Effector memory CD8-positive, alpha-beta T cell (primary cell): ENCODE measurements around the gene HOXC9.

Experiments used
- ATAC-seq: fragments of 150-1000 bp; cut with Tn5 transposase; replicated peaks from 2 replicates; pipeline ENCODE4 v1.10.0; 2021; ENCODE audit warnings: mild to moderate bottlenecking, moderate library complexity
- DNase-seq, 3 experiments: peaks; one replicate each; pipeline ENCODE4 v3.0.0; 2021
- H3K27ac Mint-ChIP-seq, 2 donors: one replicate each; pipeline ENCODE4 v1.8.0; 2022; ENCODE audit warnings: mild to moderate bottlenecking in 2 of 2, mixed read lengths in 2 of 2, moderate library complexity in 2 of 2
- H3K27me3 Mint-ChIP-seq, 2 donors: one replicate each; pipeline ENCODE4 v1.8.0; 2022; ENCODE audit warnings: mixed read lengths in 2 of 2
- H3K36me3 Mint-ChIP-seq: one replicate; pipeline ENCODE4 v1.8.0; 2022; ENCODE audit warnings: mild to moderate bottlenecking, moderate library complexity, mixed read lengths; ENCODE audit not compliant: insufficient read depth
- H3K4me1 Mint-ChIP-seq, 2 donors: one replicate each; pipeline ENCODE4 v1.8.0; 2022; ENCODE audit warnings: low read depth in 2 of 2, mixed read lengths in 2 of 2
- H3K4me3 Mint-ChIP-seq, 2 donors: one replicate each; pipeline ENCODE4 v1.8.0; 2022; ENCODE audit warnings: mild to moderate bottlenecking in 2 of 2, mixed read lengths in 2 of 2, moderate library complexity in 2 of 2
- H3K9me3 Mint-ChIP-seq, 2 donors: one replicate each; pipeline ENCODE4 v1.8.0; 2022; ENCODE audit warnings: mixed read lengths in 2 of 2

Gene HOXC9

DNA sequence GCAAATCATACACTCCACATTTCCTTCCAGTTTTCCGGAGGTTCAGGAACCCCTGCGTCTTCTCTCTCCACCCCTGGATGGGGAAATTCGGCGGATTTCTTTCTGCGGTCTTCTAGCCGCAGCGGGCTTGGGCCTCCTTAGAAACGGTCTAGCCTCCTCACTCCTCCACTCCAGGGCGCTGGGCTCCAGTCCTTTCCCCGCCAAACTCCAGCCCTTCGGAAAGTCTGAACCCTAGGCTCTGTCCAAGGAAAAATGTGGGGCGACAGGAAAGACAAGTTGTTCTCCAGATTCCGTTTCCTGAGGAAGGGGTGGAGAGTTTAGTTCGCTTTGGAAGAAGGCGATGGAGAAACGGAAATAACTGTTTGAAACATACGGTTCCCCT, 16.4 kb upstream of the HOXC9 start:
- no peak for DNase-seq
- peaks cover 93 to 100% of the 10 kb centered on the region in 2 donors for H3K27me3 Mint-ChIP-seq
- peaks cover 45% of the 10 kb centered on the region for H3K36me3 Mint-ChIP-seq
- no peak for ATAC-seq
- peak overlapping the region in 1 of 2 donors; percentile 62 for H3K27ac Mint-ChIP-seq
- peaks cover 19 to 25% of the 10 kb centered on the region in 2 donors for H3K4me1 Mint-ChIP-seq
- no peak overlapping the region for H3K4me3 Mint-ChIP-seq
- H3K9me3 Mint-ChIP-seq, result no peaks in the 10 kb centered on the region

DNA sequence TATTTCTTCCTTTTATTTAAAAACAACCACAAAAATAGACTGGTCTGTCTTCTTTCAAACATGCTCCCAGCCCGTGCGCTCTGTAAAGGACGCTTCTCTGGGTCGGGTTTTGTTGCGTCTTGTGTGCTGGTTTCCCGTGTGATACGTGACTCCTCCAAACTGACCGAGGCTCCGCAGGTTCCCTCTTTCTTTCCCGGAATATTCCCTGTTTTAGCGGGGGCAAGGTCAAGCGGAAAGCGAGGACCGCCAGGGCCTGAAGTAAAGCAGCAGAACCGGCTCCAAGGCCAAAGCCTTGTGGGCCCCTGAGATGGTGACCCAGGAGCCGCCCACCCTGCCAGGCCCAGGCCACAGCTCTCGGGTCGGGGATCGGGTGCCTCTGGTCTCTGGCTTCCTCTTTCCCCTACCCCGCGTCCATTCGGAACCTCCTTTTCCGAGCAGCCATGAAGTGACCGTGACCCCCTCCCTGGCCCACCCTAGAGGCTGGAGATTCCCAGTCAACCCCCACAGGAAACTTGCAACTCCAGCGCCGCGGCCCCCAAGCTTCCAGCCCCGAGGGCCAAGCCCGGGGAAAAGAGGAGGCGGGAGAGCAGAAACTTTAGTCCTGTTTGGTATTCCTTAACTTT, 15.9 kb upstream of the HOXC9 start:
- DNase-seq (no peak), ATAC-seq (no peak)
- Mint-ChIP-seq H3K36me3 (peaks cover 45% of the 10 kb centered on the region), H3K4me1 (peaks cover 21 to 29% of the 10 kb centered on the region in 2 donors), H3K4me3 (peak overlapping the region in 1 of 2 donors; percentile 15), H3K9me3 (no peaks in the 10 kb centered on the region), H3K27me3 (peaks cover 93 to 100% of the 10 kb centered on the region in 2 donors), H3K27ac (peak overlapping the region in 1 of 2 donors; percentile 62)

DNA sequence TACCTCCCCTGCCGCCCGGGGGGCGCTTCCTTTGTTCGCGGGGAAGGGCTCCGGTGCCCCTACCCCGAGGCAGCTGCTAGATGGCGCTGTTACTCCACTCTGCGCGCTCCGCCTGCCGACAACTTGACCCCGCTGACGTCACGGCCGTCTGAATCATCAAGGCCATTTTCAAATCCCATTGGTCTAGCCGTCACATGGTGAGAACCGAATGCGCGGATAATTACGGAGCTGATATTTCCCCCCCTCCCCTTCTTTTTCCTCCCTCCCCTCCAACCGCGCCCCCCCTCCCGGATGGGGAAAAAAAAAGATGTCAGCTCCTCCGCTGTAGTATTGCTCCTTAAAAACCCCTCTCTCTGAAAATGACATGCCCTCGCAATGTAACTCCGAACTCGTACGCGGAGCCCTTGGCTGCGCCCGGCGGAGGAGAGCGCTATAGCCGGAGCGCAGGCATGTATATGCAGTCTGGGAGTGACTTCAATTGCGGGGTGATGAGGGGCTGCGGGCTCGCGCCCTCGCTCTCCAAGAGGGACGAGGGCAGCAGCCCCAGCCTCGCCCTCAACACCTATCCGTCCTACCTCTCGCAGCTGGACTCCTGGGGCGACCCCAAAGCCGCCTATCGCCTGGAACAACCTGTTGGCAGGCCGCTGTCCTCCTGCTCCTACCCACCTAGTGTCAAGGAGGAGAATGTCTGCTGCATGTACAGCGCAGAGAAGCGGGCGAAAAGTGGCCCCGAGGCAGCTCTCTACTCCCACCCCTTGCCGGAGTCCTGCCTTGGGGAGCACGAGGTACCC, 14.9 kb upstream of the HOXC9 start, which contains the start of gene HOXC10:
Gene HOXC10, plus strand, starts transcription at position 246 of the 791 bp plus-strand sequence. Its CDS starts 114 bp downstream, at position 360.
- H3K9me3 Mint-ChIP-seq, result no peaks in the 10 kb centered on the region
- peaks cover 45% of the 10 kb centered on the region for H3K36me3 Mint-ChIP-seq
- DNase-seq, result peak; percentile 63 to 67 (median 65)
- H3K27me3 Mint-ChIP-seq, result peaks cover 93 to 100% of the 10 kb centered on the region in 2 donors
- peaks cover 32 to 39% of the 10 kb centered on the region in 2 donors for H3K4me1 Mint-ChIP-seq
- ATAC-seq, result peak; percentile 68
- peak within 1 kb of the TSS; percentile 67 to 70 for H3K4me3 Mint-ChIP-seq
- peak within 1 kb of the TSS in 1 of 2 donors; percentile 87 for H3K27ac Mint-ChIP-seq

DNA sequence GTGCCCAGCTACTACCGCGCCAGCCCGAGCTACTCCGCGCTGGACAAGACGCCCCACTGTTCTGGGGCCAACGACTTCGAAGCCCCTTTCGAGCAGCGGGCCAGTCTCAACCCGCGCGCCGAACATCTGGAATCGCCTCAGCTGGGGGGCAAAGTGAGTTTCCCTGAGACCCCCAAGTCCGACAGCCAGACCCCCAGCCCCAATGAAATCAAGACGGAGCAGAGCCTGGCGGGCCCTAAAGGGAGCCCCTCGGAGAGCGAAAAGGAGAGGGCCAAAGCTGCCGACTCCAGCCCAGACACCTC, 14.3 kb upstream of the HOXC9 start:
- peaks cover 37 to 45% of the 10 kb centered on the region in 2 donors for H3K4me1 Mint-ChIP-seq
- H3K9me3 Mint-ChIP-seq, result no peaks in the 10 kb centered on the region
- no peak for ATAC-seq
- peaks cover 93 to 100% of the 10 kb centered on the region in 2 donors for H3K27me3 Mint-ChIP-seq
- no peak for DNase-seq
- peak overlapping the region in 1 of 2 donors; percentile 87 for H3K27ac Mint-ChIP-seq
- peak overlapping the region; percentile 67 to 70 for H3K4me3 Mint-ChIP-seq
- peaks cover 41% of the 10 kb centered on the region for H3K36me3 Mint-ChIP-seq

GRCh38 chr12:53985994-53986685, 13.8 kb upstream of the HOXC9 start:
- Mint-ChIP-seq H3K36me3 (peaks cover 37% of the 10 kb centered on the region), H3K4me1 (peaks cover 42 to 47% of the 10 kb centered on the region in 2 donors), H3K4me3 (peak overlapping the region; percentile 67 to 70), H3K9me3 (no peaks in the 10 kb centered on the region), H3K27me3 (peaks cover 93 to 100% of the 10 kb centered on the region in 2 donors), H3K27ac (peak overlapping the region in 1 of 2 donors; percentile 87)
- ATAC-seq, result peak; percentile 48
- DNase-seq, result no peak

- H3K4me3 Mint-ChIP-seq, result no peak overlapping the region
These were observed 13.1 kb upstream of the HOXC9 start for GRCh38 chr12:53986686-53987483.

DNA sequence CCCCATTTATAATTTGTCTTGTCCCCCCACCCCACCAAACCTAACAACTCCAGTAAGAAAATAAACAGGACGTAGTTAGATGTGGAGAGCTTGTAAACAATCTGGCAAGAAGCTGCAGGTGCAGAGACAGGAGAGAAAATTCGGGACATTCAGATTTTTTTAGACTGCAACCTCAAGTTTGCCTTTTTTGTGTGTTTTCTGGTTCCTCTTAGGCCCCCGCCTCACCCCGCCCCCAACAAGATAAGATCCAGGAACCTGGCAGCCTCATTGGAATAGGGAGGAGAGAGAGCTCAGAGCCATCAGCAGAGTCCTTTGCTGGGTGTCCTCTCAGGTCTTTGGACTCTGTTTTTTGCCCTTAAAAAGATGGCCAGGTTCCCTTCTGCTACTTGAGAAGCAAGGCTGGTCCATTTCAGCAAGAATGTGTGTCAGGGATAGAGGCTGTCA, 12.2 kb upstream of the HOXC9 start:
- ATAC-seq (no peak), DNase-seq (no peak)
- Mint-ChIP-seq H3K27me3 (peaks cover 96 to 100% of the 10 kb centered on the region in 2 donors), H3K9me3 (no peaks in the 10 kb centered on the region), H3K27ac (no peak overlapping the region), H3K4me1 (peaks cover 43 to 47% of the 10 kb centered on the region in 2 donors), H3K4me3 (no peak overlapping the region), H3K36me3 (peaks cover 32% of the 10 kb centered on the region)

More at GRCh38 chr12:53986686-53987483, 13.1 kb upstream of the HOXC9 start:
- no peak for ATAC-seq
- H3K4me1 Mint-ChIP-seq, result peaks cover 43 to 47% of the 10 kb centered on the region in 2 donors
- no peak overlapping the region for H3K27ac Mint-ChIP-seq
- no peaks in the 10 kb centered on the region for H3K9me3 Mint-ChIP-seq
- no peak for DNase-seq
- H3K36me3 Mint-ChIP-seq, result peaks cover 34% of the 10 kb centered on the region
- peaks cover 93 to 100% of the 10 kb centered on the region in 2 donors for H3K27me3 Mint-ChIP-seq

- peaks cover 46 to 47% of the 10 kb centered on the region in 2 donors for H3K4me1 Mint-ChIP-seq
- no peaks in the 10 kb centered on the region for H3K9me3 Mint-ChIP-seq
- ATAC-seq (peak; percentile 6), DNase-seq (no peak)
- no peak overlapping the region for H3K27ac Mint-ChIP-seq
- peaks cover 26% of the 10 kb centered on the region for H3K36me3 Mint-ChIP-seq
- peak overlapping the region; percentile 46 to 64 for H3K4me3 Mint-ChIP-seq
- peaks cover 96 to 100% of the 10 kb centered on the region in 2 donors for H3K27me3 Mint-ChIP-seq
These were observed 11.3 kb upstream of the HOXC9 start for GRCh38 chr12:53988541-53989226.

- Mint-ChIP-seq H3K27ac (no peak overlapping the region), H3K4me1 (peaks cover 51 to 54% of the 10 kb centered on the region in 2 donors), H3K9me3 (no peaks in the 10 kb centered on the region), H3K27me3 (peaks cover 98 to 100% of the 10 kb centered on the region in 2 donors), H3K36me3 (peaks cover 24% of the 10 kb centered on the region), H3K4me3 (peak overlapping the region; percentile 46 to 64)
- no peak for DNase-seq
- ATAC-seq, result peak; percentile 39
These were observed 10.5 kb upstream of the HOXC9 start for GRCh38 chr12:53989227-53990113.

GRCh38 chr12:53990311-53991076, 9.5 kb upstream of the HOXC9 start:
- peak overlapping the region; percentile 23 to 46 for H3K4me3 Mint-ChIP-seq
- peaks cover 51 to 53% of the 10 kb centered on the region in 2 donors for H3K4me1 Mint-ChIP-seq
- H3K9me3 Mint-ChIP-seq, result no peaks in the 10 kb centered on the region
- peaks cover 98 to 100% of the 10 kb centered on the region in 2 donors for H3K27me3 Mint-ChIP-seq
- peaks cover 13% of the 10 kb centered on the region for H3K36me3 Mint-ChIP-seq
- DNase-seq (no peak), ATAC-seq (no peak)
- H3K27ac Mint-ChIP-seq, result no peak overlapping the region

- H3K9me3 Mint-ChIP-seq, result no peaks in the 10 kb centered on the region
- H3K27me3 Mint-ChIP-seq, result peaks cover 99 to 100% of the 10 kb centered on the region in 2 donors
- no peak for DNase-seq
- peaks cover 13% of the 10 kb centered on the region for H3K36me3 Mint-ChIP-seq
- no peak overlapping the region for H3K4me3 Mint-ChIP-seq
- H3K4me1 Mint-ChIP-seq, result peaks cover 52 to 55% of the 10 kb centered on the region in 2 donors
- no peak for ATAC-seq
- no peak overlapping the region for H3K27ac Mint-ChIP-seq
These were observed 8.9 kb upstream of the HOXC9 start for GRCh38 chr12:53991077-53991460.
